GM19372 (cell line): ENCODE results near the gene SEPTIN8.
"Not testable (repeated sequence)": the region's sequence is repeated elsewhere in the genome, so short reads cannot be mapped to it uniquely, and the experiment has no call there.

Source experiments
- ATAC-seq: cut with Tn5 transposase; IDR thresholded peaks from one replicate; pipeline ENCODE4 v1.9.1; 2021; ENCODE audit warnings: mild to moderate bottlenecking, low read depth, moderate library complexity; ENCODE audit not compliant: unreplicated experiment

Gene SEPTIN8

GRCh38 chr5:132813599-132814502 is 36.8 kb upstream of the SEPTIN8 start:
- no peak for ATAC-seq

DNA sequence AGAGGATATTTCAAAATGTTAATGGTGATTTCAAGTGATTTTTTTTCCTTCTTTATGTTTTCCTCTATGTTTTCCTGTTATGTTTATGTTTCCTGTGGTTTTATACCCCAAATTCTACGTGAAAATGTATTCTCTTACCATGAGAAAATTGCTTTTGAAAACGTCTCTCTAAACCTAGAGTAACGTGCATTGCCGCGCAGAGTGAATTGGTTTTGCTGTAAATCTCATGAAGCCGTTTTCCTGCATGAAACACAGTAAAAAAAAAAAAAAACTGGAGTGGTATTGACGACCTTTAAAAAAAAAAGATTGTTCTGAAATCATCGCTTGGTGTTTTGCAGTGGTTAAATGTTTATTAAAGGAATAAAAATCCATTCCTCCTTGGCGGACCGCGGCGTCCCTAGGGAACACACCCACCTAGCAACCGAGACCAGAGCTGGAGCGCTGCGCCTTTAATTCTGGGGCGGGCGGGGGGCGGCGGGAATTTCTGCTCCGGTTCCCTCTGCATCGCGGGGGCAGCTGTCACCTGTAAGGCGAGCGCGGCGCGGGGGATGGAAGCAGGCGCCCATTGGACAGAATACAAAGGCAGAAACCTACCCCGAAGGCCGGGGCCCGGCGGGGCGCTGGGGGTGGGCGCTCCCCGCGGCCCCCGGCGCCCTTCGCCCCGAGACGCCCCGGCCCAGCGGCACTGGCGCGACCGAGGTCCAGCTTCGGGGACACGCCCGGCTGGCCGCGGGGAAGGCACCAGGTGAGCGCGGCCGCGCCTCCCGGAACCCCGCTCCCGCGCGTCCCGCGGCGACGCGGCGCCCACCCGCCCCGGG is 36.0 kb upstream of the SEPTIN8 start, which contains the start of gene SOWAHA:
TSS of gene SOWAHA (plus strand) at position 522 of the 818 bp plus-strand sequence. CDS start 320 bp downstream, outside the sequence.
- ATAC-seq, result no peak

DNA sequence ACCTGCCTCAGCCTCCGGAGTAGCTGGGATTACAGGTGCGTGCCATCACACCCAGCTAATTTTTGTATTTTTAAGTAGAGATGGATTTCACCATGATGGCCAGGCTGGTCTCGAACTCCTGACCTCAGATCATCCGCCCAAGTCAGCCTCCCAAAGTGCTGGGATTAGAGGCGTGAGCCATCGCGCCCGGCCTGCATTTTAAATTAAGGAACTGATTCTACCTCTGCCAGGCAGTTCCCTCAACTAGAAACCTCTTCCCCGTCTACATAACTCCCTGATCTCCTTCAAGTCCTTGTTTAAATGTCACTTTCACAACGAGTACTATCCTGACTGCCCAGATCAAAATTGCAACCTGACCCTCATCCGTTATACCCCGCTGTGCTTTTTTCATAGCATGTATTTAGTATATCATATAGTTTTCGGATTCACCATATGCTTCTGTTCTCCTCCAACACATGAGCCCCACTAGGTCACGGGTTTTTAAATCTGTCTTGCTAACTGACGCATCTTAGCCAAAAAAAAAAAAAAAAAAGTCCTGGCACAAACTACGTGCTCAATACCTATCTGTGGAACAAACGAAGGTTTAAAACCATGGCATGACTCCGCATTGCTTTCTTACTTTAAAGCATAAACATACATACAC is 35.2 kb upstream of the SEPTIN8 start:
- ATAC-seq, result no peak

GRCh38 chr5:132810605-132811004 is 33.6 kb upstream of the SEPTIN8 start:
- ATAC-seq, result no peak

- ATAC-seq, result no peak
Observed at GRCh38 chr5:132808866-132809265, 31.8 kb upstream of the SEPTIN8 start.

GRCh38 chr5:132808448-132808847 is 31.4 kb upstream of the SEPTIN8 start:
- no peak for ATAC-seq

- no peak for ATAC-seq
Observed at GRCh38 chr5:132807163-132807838, 30.3 kb upstream of the SEPTIN8 start.

DNA sequence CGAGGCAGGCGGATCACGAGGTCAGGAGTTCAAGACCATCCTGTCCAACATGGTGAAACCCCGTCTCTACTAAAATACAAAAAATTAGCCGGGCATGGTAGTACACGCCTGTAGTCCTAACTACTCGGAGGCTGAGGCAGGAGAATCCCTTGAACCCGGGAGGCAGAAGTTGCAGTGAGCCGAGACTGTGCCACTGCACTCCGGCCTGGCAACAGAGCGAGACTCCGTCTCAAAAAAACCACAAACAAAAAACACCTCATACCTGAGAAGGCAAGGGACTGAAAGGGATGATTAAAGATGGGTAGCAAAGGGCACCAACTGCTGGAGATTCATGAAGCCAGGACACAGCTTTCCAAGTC is 29.7 kb upstream of the SEPTIN8 start:
- ATAC-seq, result not testable (repeated sequence)

DNA sequence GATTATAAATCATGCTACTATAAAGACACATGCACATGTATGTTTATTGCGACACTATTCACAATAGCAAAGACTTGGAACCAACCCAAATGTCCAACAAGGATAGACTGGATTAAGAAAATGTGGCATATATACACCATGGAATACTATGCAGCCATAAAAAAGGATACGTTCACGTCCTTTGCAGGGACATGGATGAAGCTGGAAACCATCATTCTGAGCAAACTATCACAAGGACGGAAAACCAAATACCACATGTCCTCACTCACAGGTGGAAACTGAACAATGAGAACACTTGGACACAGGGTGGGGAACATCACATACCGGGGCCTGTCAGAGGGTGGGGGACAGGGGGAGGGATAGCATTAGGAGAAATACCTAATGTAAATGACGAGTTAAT is 28.8 kb upstream of the SEPTIN8 start:
- not testable (repeated sequence) for ATAC-seq

GRCh38 chr5:132804219-132804618 is 27.2 kb upstream of the SEPTIN8 start:
- ATAC-seq, result not testable (repeated sequence)

DNA sequence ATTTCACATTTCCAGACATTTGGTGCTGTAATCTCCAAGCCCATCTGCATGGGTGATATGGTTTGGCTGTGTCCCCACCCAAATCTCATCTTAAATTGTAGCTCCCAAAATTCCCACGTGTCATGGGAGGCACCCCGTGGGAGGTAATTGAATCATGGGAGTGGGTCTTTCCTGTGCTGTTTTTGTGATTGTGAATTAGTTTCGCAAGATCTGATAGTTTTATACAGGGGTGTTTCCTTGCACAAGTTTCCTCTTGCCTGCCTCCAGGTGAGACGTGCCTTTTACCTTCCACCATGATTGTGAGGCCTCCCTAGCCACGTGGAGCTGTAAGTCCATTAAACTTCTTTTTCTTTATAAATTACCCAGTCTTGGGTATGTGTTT is 25.6 kb upstream of the SEPTIN8 start:
- not testable (repeated sequence) for ATAC-seq

- ATAC-seq, result no peak
Observed at GRCh38 chr5:132802044-132802684, 25.1 kb upstream of the SEPTIN8 start.

GRCh38 chr5:132800545-132800944 is 23.5 kb upstream of the SEPTIN8 start:
- no peak for ATAC-seq

GRCh38 chr5:132799392-132799791 is 22.4 kb upstream of the SEPTIN8 start:
- ATAC-seq, result no peak

GRCh38 chr5:132797651-132798050 is 20.6 kb upstream of the SEPTIN8 start:
- ATAC-seq, result no peak

- no peak for ATAC-seq
Observed at GRCh38 chr5:132791026-132791425, 14.0 kb upstream of the SEPTIN8 start.

DNA sequence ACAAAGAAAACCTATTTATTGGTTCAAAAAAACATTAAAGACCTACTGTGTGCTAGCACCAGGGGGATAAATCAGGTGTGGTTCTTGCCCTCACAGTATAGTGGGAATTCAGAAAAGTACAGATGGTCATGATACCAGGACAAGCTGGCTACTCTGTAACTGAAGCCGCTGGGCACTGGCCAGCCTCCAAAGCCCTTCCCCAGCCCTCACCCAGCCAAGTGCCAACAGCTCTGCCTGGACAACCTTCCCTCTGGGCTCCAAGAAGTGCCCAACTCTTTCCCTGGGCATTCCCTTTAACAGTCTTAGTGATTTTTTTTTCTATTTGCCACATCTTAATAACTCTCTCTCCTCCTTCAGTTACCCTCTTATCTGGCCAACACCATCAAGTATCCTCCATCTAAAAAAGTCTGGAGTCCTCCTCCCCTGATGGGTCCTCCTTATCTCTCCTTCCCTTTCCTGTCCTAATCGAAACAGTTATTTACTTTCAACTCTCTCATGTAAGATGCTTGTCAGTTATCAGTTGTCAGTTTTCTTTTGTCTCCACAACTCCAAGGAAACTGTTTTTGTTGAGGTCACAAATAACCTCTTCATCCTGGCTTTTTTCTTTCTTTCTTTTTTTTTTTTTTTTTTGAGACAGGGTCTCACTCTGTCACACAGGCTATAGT is 13.3 kb upstream of the SEPTIN8 start:
- no peak for ATAC-seq

- no peak for ATAC-seq
Observed at GRCh38 chr5:132788990-132789886, 12.2 kb upstream of the SEPTIN8 start.
